Measurements from ENCODE around the gene AMPD3. TPM values are rescaled to one million over a fixed set of nuclear protein-coding genes. Genes with fewer than 3 reads are reported as not detected.

Gene AMPD3
- total and polyA plus RNA-seq, 2 of the 13 experiments (the other 11 are each of a cell fraction or from before 2014, with no cell fraction given) = 0.33 to 2.3 TPM

DNA sequence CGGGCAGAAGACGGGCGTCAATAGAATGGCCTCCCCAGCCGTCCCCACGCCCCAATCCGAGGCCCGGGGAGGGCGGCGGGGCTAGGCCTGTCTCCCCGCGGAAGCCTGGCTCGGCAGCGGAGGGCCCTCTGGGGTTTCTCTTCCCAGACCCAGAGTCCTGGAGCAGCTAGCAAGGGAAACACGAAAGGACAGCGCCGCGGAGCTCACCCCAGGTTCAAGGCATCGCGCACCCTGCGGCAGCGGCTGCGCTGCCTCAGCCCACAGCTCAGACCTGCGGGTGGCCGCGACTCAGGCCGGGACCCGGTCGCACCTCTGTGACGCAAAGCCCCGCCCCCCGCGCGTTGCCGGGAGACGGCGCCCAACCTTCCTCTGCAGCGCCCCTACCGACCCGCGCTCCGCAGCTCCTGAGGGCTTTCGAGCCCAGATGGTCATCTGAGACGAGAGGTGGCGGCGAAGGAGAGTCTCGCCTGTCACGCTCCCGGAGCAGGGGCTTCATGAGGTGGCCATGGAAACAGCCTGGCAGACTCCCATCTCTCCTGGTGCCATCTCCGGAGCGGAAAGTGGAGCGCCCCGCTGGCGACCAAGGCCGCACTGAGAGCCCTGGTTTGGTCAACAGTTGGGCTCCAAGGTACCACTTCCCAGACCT is 86.0 kb downstream of the AMPD3 start, which contains the start of gene RNF141 (continued):
- TF ChIP-seq, protein P1, sequence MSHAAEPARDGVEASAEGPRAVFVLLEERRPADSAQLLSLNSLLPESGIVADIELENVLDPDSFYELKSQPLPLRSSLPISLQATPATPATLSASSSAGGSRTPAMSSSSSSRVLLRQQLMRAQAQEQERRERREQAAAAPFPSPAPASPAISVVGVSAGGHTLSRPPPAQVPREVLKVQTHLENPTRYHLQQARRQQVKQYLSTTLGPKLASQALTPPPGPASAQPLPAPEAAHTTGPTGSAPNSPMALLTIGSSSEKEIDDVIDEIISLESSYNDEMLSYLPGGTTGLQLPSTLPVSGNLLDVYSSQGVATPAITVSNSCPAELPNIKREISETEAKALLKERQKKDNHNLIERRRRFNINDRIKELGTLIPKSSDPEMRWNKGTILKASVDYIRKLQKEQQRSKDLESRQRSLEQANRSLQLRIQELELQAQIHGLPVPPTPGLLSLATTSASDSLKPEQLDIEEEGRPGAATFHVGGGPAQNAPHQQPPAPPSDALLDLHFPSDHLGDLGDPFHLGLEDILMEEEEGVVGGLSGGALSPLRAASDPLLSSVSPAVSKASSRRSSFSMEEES (CRISPR knock-in tag; IDR thresholded peaks at IDR 0.05) = peak; percentile 18; the same call in 1 of the 2 replicates
- TF ChIP-seq, protein P2, sequence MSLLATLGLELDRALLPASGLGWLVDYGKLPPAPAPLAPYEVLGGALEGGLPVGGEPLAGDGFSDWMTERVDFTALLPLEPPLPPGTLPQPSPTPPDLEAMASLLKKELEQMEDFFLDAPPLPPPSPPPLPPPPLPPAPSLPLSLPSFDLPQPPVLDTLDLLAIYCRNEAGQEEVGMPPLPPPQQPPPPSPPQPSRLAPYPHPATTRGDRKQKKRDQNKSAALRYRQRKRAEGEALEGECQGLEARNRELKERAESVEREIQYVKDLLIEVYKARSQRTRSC (CRISPR knock-in tag; IDR thresholded peaks at IDR 0.05; ENCODE audit: low read depth) = no peak
- no peak for TF ChIP-seq HMG20B (CRISPR knock-in tag; conservative IDR thresholded peaks at IDR 0.05)
- 0 out of 2 replicates have a peak, but pooled peaks have one; percentile 35 for TF ChIP-seq HOXD1 (CRISPR knock-in tag; IDR thresholded peaks at IDR 0.05)
- TF ChIP-seq MIER3 (CRISPR knock-in tag; IDR thresholded peaks at IDR 0.05; ENCODE audit: borderline replicate concordance) = peak; percentile 91
- TF ChIP-seq RXRA (CRISPR knock-in tag; IDR thresholded peaks at IDR 0.05) = peak; percentile 74; the same call in 1 of the 2 replicates
- no peak for TF ChIP-seq ZNF510 (CRISPR knock-in tag; IDR thresholded peaks at IDR 0.05; ENCODE audit: low read depth)
- TF ChIP-seq, protein P3, sequence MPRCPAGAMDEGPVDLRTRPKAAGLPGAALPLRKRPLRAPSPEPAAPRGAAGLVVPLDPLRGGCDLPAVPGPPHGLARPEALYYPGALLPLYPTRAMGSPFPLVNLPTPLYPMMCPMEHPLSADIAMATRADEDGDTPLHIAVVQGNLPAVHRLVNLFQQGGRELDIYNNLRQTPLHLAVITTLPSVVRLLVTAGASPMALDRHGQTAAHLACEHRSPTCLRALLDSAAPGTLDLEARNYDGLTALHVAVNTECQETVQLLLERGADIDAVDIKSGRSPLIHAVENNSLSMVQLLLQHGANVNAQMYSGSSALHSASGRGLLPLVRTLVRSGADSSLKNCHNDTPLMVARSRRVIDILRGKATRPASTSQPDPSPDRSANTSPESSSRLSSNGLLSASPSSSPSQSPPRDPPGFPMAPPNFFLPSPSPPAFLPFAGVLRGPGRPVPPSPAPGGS (CRISPR knock-in tag; IDR thresholded peaks at IDR 0.05) = peak; percentile 80
- TF ChIP-seq IRX3 (CRISPR knock-in tag; IDR thresholded peaks at IDR 0.05; ENCODE audit: borderline replicate concordance, low read depth) = no peak
- TF ChIP-seq YY1 (IDR thresholded peaks at IDR 0.05; ENCODE audit: insufficient read depth, insufficient replicate concordance, low read depth, low read length) = peak; percentile 68
- no peak; the same call in 1 of the 2 replicates for TF ChIP-seq ZNF556 (CRISPR knock-in tag; IDR thresholded peaks at IDR 0.05; ENCODE audit: borderline replicate concordance)
- no peak for TF ChIP-seq ZNF816 (CRISPR knock-in tag; IDR thresholded peaks at IDR 0.05; ENCODE audit: borderline replicate concordance)
- no peak for TF ChIP-seq MAFF (IDR thresholded peaks at IDR 0.05; ENCODE audit: low read depth, low read length)
- TF ChIP-seq, protein P4, sequence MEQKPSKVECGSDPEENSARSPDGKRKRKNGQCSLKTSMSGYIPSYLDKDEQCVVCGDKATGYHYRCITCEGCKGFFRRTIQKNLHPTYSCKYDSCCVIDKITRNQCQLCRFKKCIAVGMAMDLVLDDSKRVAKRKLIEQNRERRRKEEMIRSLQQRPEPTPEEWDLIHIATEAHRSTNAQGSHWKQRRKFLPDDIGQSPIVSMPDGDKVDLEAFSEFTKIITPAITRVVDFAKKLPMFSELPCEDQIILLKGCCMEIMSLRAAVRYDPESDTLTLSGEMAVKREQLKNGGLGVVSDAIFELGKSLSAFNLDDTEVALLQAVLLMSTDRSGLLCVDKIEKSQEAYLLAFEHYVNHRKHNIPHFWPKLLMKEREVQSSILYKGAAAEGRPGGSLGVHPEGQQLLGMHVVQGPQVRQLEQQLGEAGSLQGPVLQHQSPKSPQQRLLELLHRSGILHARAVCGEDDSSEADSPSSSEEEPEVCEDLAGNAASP (CRISPR knock-in tag; IDR thresholded peaks at IDR 0.05; ENCODE audit: borderline replicate concordance) = peak; percentile 40; the same call in 1 of the 2 replicates
- peak; percentile 66; the same call in 1 of the 2 replicates for TF ChIP-seq SP4 (CRISPR knock-in tag; IDR thresholded peaks at IDR 0.05)
- no peak for TF ChIP-seq TBX3 (IDR thresholded peaks at IDR 0.05; ENCODE audit: borderline replicate concordance)
- no peak for TF ChIP-seq MTA3 (CRISPR knock-in tag; IDR thresholded peaks at IDR 0.05)
- TF ChIP-seq RFXANK (CRISPR knock-in tag; IDR thresholded peaks at IDR 0.05) = no peak
- no peak for TF ChIP-seq ZNF12 (CRISPR knock-in tag; IDR thresholded peaks at IDR 0.05)
- TF ChIP-seq ARNTL (CRISPR knock-in tag; IDR thresholded peaks at IDR 0.05) = 0 out of 2 replicates have a peak, but pooled peaks have one; percentile 48
- TF ChIP-seq, protein P5, sequence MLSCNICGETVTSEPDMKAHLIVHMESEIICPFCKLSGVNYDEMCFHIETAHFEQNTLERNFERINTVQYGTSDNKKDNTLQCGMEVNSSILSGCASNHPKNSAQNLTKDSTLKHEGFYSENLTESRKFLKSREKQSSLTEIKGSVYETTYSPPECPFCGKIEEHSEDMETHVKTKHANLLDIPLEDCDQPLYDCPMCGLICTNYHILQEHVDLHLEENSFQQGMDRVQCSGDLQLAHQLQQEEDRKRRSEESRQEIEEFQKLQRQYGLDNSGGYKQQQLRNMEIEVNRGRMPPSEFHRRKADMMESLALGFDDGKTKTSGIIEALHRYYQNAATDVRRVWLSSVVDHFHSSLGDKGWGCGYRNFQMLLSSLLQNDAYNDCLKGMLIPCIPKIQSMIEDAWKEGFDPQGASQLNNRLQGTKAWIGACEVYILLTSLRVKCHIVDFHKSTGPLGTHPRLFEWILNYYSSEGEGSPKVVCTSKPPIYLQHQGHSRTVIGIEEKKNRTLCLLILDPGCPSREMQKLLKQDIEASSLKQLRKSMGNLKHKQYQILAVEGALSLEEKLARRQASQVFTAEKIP (CRISPR knock-in tag; IDR thresholded peaks at IDR 0.05; ENCODE audit: borderline replicate concordance) = no peak
- TF ChIP-seq, protein P6, sequence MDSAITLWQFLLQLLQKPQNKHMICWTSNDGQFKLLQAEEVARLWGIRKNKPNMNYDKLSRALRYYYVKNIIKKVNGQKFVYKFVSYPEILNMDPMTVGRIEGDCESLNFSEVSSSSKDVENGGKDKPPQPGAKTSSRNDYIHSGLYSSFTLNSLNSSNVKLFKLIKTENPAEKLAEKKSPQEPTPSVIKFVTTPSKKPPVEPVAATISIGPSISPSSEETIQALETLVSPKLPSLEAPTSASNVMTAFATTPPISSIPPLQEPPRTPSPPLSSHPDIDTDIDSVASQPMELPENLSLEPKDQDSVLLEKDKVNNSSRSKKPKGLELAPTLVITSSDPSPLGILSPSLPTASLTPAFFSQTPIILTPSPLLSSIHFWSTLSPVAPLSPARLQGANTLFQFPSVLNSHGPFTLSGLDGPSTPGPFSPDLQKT (CRISPR knock-in tag; IDR thresholded peaks at IDR 0.05; ENCODE audit: borderline replicate concordance) = no peak

Data from HepG2 (cell line).